ENCODE data around the gene UXS1. TPM values are rescaled to one million over a fixed set of nuclear protein-coding genes. Genes with fewer than 3 reads are reported as not detected.

UXS1 gene
- total RNA-seq, 1 experiment from 2014 or later, result 44.7 TPM

DNA sequence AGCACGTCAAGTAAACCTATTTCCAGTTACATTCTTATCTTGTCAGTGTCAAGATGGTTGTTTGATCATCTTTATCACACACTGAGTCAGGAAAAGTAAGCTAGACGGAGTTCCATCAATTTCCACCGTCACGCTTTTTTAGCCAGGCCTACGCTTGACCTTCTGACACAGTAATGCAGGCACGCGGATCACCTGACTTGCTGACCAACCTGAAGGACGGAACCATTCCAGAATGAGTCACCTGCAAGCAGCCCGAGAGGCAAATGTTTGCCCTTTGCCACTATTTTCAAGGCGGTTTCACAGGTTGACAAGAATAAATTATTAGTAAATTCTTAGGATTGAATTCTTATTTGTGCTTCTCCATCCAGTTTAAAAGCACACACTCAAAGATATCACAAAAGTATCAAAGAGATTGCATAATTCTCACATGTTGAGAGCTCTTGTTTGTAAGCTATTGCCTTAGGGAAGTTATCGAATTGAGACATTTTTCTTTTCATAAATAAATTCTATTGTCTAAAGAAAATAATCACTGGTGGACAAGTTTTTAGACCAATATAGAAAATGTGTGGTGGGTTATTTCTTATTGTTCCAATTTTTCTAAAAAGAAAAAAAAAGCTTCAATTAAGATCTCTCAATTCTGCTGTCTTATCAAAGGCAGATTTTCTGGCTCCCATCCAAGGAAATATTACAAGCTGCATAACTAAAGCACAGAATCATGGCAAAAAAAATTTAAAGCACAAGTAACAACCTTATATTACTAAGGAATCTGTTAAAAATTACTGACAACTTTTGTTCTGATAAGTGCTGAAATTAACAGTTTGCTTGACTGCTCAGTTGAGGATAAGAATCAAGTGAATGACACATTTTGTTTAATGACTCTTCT is 31.9 kb downstream of the UXS1 start (continued):
- TF ChIP-seq RORB (CRISPR knock-in tag; IDR thresholded peaks at IDR 0.05) (no peak), PRRX2 (CRISPR knock-in tag; IDR thresholded peaks at IDR 0.05) (no peak), TEAD1 (CRISPR knock-in tag; IDR thresholded peaks at IDR 0.05) (no peak)
- TF ChIP-seq, protein P1, sequence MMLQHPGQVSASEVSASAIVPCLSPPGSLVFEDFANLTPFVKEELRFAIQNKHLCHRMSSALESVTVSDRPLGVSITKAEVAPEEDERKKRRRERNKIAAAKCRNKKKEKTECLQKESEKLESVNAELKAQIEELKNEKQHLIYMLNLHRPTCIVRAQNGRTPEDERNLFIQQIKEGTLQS (CRISPR knock-in tag; conservative IDR thresholded peaks at IDR 0.05), result no peak

DNA sequence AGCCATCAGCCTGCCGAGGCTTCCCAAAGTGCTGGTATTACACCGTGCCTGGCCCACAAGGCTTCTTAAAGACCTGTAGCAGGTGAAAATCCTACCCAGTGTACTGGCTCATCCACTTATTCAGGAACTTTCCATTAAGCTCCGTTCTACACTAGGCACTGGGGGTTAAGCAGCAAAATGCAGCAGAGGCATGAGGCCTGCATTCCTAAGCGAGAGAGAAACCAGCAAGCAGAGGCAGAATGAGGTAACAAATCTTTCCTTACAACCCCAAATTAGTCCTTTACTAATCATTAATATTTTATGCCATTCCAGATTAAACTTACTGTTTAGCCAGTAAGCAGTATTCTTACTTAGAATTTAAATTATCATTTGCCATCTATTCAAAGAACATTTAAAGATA is 32.8 kb downstream of the UXS1 start:
- no peak for ATAC-seq
- H3K4me3 Mint-ChIP-seq, result no peak overlapping the region
- no peaks in the 10 kb centered on the region for H3K9me3 Mint-ChIP-seq
- H3K27me3 Mint-ChIP-seq (ENCODE audit: low read depth), result no peaks in the 10 kb centered on the region
- no peak for TF ChIP-seq GTF2I (CRISPR knock-in tag; conservative IDR thresholded peaks at IDR 0.05)
- peaks cover 33% of the 10 kb centered on the region for H3K36me3 Mint-ChIP-seq
- ChIA-PET CTCF (no interaction called here), POLR2A (no interaction called here)
- H3K27ac Mint-ChIP-seq, result no peak overlapping the region
- DNase-seq (ENCODE audit: low spot score), result no peak
- peaks cover 38% of the 10 kb centered on the region for H3K4me1 Mint-ChIP-seq

DNA sequence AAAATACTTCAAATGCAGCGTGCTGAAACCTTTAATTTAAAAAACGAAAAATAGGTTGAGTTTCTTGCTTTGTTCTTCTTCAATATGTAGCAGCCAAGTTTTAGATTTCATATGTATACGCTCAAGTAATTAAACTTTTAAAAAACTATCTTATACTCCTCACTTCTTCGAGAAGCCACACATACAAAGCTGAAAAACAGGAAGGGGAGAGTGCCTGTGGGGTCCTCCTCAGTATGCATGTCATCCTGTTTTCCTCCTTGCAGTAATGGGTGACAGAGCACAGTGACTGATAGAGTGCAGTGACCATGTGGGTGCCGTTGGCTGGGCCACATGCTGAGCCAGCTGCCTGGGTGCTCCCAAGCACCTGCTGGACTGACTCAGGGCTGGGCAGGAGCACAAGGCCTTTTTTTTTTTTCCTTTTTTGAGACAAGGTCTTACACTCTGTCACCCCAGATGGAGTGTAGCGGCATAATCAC is 33.3 kb downstream of the UXS1 start:
- H3K4me3 Mint-ChIP-seq, result no peak overlapping the region
- ATAC-seq (no peak), DNase-seq (ENCODE audit: low spot score) (no peak)
- H3K4me1 Mint-ChIP-seq, result peaks cover 32% of the 10 kb centered on the region
- no peaks in the 10 kb centered on the region for H3K27me3 Mint-ChIP-seq (ENCODE audit: low read depth)
- ChIA-PET POLR2A (no interaction called here), CTCF (interaction anchor here (0.6 kb wide), 1 partner anchor 421 kb away, joined by 4 read pairs; no protein-coding TSS in a partner anchor)
- no peak for TF ChIP-seq NR3C1 (CRISPR knock-in tag; conservative IDR thresholded peaks at IDR 0.05; ENCODE audit: low read depth)
- TF ChIP-seq, protein P2, sequence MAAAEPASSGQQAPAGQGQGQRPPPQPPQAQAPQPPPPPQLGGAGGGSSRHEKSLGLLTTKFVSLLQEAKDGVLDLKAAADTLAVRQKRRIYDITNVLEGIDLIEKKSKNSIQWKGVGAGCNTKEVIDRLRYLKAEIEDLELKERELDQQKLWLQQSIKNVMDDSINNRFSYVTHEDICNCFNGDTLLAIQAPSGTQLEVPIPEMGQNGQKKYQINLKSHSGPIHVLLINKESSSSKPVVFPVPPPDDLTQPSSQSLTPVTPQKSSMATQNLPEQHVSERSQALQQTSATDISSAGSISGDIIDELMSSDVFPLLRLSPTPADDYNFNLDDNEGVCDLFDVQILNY (CRISPR knock-in tag; IDR thresholded peaks at IDR 0.05), result no peak
- TF ChIP-seq ZNF396 (CRISPR knock-in tag; IDR thresholded peaks at IDR 0.05; ENCODE audit: borderline replicate concordance), result no peak
- TF ChIP-seq, protein P3, sequence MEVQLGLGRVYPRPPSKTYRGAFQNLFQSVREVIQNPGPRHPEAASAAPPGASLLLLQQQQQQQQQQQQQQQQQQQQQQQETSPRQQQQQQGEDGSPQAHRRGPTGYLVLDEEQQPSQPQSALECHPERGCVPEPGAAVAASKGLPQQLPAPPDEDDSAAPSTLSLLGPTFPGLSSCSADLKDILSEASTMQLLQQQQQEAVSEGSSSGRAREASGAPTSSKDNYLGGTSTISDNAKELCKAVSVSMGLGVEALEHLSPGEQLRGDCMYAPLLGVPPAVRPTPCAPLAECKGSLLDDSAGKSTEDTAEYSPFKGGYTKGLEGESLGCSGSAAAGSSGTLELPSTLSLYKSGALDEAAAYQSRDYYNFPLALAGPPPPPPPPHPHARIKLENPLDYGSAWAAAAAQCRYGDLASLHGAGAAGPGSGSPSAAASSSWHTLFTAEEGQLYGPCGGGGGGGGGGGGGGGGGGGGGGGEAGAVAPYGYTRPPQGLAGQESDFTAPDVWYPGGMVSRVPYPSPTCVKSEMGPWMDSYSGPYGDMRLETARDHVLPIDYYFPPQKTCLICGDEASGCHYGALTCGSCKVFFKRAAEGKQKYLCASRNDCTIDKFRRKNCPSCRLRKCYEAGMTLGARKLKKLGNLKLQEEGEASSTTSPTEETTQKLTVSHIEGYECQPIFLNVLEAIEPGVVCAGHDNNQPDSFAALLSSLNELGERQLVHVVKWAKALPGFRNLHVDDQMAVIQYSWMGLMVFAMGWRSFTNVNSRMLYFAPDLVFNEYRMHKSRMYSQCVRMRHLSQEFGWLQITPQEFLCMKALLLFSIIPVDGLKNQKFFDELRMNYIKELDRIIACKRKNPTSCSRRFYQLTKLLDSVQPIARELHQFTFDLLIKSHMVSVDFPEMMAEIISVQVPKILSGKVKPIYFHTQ (CRISPR knock-in tag; IDR thresholded peaks at IDR 0.05), result no peak
- no peak for TF ChIP-seq TEAD1 (CRISPR knock-in tag; IDR thresholded peaks at IDR 0.05)
- TF ChIP-seq ZBTB21 (CRISPR knock-in tag; IDR thresholded peaks at IDR 0.05; ENCODE audit: borderline replicate concordance), result no peak
- TF ChIP-seq ZNF423 (CRISPR knock-in tag; IDR thresholded peaks at IDR 0.05), result no peak
- no peak overlapping the region for H3K27ac Mint-ChIP-seq
- no peaks in the 10 kb centered on the region for H3K9me3 Mint-ChIP-seq
- peaks cover 33% of the 10 kb centered on the region for H3K36me3 Mint-ChIP-seq

DNA sequence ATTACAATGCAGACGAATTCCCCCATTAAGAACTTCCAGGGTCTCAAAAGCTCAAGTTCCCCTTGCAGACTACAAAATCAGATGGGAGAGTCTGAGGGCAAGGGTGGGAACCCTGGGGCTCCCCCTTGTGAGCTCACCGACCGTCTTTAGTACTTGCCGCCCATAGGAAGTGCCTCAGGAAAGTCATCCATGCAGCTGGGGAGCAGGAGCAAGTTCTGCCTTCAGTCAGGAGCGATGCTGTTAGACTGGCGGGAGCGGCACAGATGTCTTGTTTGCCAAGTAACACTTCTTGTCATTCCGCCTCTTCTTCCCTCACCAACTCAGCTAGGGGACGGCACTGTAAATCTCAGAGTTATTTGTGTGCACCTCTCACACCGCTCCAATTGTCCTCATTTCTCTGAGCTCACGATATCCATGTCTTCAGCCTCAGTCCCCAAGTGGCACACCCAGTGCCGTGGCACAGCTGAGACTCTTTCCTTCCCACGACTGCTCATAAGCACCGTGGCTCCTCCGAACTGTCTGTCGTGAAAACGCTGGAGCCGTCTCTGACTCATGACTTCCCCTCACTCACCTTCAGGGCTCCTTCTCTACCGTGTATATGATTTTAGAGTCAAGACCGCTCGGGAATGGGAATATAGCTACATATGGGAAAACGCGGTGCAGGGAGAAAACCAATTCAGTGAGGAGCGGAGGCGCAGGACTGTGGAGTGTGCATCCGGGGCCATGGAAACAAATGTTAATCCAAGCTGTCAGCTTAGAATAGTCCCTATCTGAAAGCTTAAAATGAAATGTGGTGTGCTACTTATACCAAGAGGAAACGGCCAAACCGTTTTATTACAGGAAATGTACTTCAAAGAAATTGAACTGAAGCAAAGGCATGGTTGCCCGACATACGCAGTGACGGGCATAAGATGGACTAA is 34.0 kb downstream of the UXS1 start:
- H3K4me1 Mint-ChIP-seq, result peaks cover 26% of the 10 kb centered on the region
- H3K27me3 Mint-ChIP-seq (ENCODE audit: low read depth), result no peaks in the 10 kb centered on the region
- POLR2A ChIA-PET, result interaction anchor here (0.6 kb wide), 2 partner anchors 10 to 17 kb away, joined by 3 to 9 read pairs; no protein-coding TSS in a partner anchor
- no peaks in the 10 kb centered on the region for H3K9me3 Mint-ChIP-seq
- H3K36me3 Mint-ChIP-seq, result peaks cover 40% of the 10 kb centered on the region
- peak overlapping the region; percentile 27 for H3K27ac Mint-ChIP-seq
- no peak overlapping the region for H3K4me3 Mint-ChIP-seq
- CTCF ChIA-PET, result interaction anchor here (0.6 to 1.0 kb wide), 2 partner anchors 54 to 422 kb away, joined by 4 to 5 read pairs; no protein-coding TSS in a partner anchor
- DNase-seq (ENCODE audit: low spot score) (no peak), ATAC-seq (no peak)
- TF ChIP-seq NR1H2 (CRISPR knock-in tag; IDR thresholded peaks at IDR 0.05), result no peak
- TF ChIP-seq IRF2 (CRISPR knock-in tag; IDR thresholded peaks at IDR 0.05; ENCODE audit: borderline replicate concordance, low read depth), result no peak
- TF ChIP-seq, protein P4, sequence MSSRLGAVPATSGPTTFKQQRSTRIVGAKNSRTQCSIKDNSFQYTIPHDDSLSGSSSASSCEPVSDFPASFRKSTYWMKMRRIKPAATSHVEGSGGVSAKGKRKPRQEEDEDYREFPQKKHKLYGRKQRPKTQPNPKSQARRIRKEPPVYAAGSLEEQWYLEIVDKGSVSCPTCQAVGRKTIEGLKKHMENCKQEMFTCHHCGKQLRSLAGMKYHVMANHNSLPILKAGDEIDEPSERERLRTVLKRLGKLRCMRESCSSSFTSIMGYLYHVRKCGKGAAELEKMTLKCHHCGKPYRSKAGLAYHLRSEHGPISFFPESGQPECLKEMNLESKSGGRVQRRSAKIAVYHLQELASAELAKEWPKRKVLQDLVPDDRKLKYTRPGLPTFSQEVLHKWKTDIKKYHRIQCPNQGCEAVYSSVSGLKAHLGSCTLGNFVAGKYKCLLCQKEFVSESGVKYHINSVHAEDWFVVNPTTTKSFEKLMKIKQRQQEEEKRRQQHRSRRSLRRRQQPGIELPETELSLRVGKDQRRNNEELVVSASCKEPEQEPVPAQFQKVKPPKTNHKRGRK (CRISPR knock-in tag; IDR thresholded peaks at IDR 0.05; ENCODE audit: borderline replicate concordance), result no peak
- no peak for TF ChIP-seq GTF2I (CRISPR knock-in tag; conservative IDR thresholded peaks at IDR 0.05)
- TF ChIP-seq, protein P5, sequence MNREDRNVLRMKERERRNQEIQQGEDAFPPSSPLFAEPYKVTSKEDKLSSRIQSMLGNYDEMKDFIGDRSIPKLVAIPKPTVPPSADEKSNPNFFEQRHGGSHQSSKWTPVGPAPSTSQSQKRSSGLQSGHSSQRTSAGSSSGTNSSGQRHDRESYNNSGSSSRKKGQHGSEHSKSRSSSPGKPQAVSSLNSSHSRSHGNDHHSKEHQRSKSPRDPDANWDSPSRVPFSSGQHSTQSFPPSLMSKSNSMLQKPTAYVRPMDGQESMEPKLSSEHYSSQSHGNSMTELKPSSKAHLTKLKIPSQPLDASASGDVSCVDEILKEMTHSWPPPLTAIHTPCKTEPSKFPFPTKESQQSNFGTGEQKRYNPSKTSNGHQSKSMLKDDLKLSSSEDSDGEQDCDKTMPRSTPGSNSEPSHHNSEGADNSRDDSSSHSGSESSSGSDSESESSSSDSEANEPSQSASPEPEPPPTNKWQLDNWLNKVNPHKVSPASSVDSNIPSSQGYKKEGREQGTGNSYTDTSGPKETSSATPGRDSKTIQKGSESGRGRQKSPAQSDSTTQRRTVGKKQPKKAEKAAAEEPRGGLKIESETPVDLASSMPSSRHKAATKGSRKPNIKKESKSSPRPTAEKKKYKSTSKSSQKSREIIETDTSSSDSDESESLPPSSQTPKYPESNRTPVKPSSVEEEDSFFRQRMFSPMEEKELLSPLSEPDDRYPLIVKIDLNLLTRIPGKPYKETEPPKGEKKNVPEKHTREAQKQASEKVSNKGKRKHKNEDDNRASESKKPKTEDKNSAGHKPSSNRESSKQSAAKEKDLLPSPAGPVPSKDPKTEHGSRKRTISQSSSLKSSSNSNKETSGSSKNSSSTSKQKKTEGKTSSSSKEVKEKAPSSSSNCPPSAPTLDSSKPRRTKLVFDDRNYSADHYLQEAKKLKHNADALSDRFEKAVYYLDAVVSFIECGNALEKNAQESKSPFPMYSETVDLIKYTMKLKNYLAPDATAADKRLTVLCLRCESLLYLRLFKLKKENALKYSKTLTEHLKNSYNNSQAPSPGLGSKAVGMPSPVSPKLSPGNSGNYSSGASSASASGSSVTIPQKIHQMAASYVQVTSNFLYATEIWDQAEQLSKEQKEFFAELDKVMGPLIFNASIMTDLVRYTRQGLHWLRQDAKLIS (CRISPR knock-in tag; IDR thresholded peaks at IDR 0.05; ENCODE audit: borderline replicate concordance), result no peak
- no peak for TF ChIP-seq TEAD1 (CRISPR knock-in tag; IDR thresholded peaks at IDR 0.05)

Measured in WTC11 (cell line).